ENCODE data around the gene TMEM222. TPM values are rescaled to one million over a fixed set of nuclear protein-coding genes. Genes with fewer than 3 reads are reported as not detected.

The TMEM222 gene
- total and polyA plus RNA-seq, 2 of the 4 experiments (the other 2 are of a cell fraction) = 19.9 to 54.1 TPM

- H3K4me2 ChIP-seq (ENCODE audit: low read depth, low read length) = no peak overlapping the region
- no peak overlapping the region for H3K56ac ChIP-seq (ENCODE audit: extremely low read depth, insufficient read depth, low read length)
- H3K9me1 ChIP-seq (ENCODE audit: insufficient read depth, low read length) = peaks cover 5% of the 10 kb centered on the region; the same call in 1 of the 2 replicates
- no peak overlapping the region for H2BK5ac ChIP-seq (ENCODE audit: low read depth, low read length, poor library complexity, severe bottlenecking)
- no TSS peak for BruUV-seq (replicated peaks)
- H3K4me1 ChIP-seq (ENCODE audit: control insufficient read depth, insufficient read depth, low read length) = peaks cover 5% of the 10 kb centered on the region; the same call in 1 of the 2 replicates
- no peak overlapping the region for H2BK15ac ChIP-seq (ENCODE audit: low read depth, low read length)
- in situ Hi-C loops (cut with MboI; ENCODE audit: low sequenced_read_pairs) (no loop called here), intact Hi-C loops (cut with micrococcal nuclease) (no loop called here), dilution Hi-C loops (cut with HindIII; ENCODE audit: low sequenced_read_pairs, unreplicated experiment) (no loop called here)
- H3K27me3 ChIP-seq (ENCODE audit: control insufficient read depth, insufficient read depth, low read length) = no peaks in the 10 kb centered on the region
- TF ChIP-seq FOS (IDR thresholded peaks at IDR 0.05; ENCODE audit: low read depth, low read length) (no peak), MAFK (IDR thresholded peaks at IDR 0.05; ENCODE audit: low read depth, low read length) (no peak), SMC3 (IDR thresholded peaks at IDR 0.05; ENCODE audit: low read depth, low read length) (no peak)
- H3K9ac ChIP-seq (ENCODE audit: low read depth, low read length) = no peak overlapping the region
- no peak overlapping the region for H2BK20ac ChIP-seq (ENCODE audit: low read depth, low read length)
- ChIA-PET POLR2A (ENCODE audit: unreplicated experiment) (no interaction called here), CTCF (no interaction called here)
- WGBS, 2 experiments (ENCODE audit: extremely low coverage in 2 of 2, insufficient read length in 1 of 2) = 100% methylated on average over 1 of the region's 5 CpGs; no CpG with 5 or more reads in 1 of the 2 experiments
- ATAC-seq (ENCODE audit: low read depth) (no peak), DNase-seq (no peak)
- H3K14ac ChIP-seq (replicated peaks; ENCODE audit: low read depth, low read length) = no peak overlapping the region
- H3K79me1 ChIP-seq (ENCODE audit: low read depth in 1 of 2, low read length in 2 of 2) = peaks cover 26 to 78% of the 10 kb centered on the region in 2 experiments
- no peak overlapping the region for H2AFZ ChIP-seq (replicated peaks; ENCODE audit: low read length, poor library complexity)
- no peak overlapping the region for H2AK9ac ChIP-seq (replicated peaks; ENCODE audit: low read depth, low read length, poor library complexity)
- H3K4ac ChIP-seq (ENCODE audit: low read depth, low read length) = no peak overlapping the region
- no peak overlapping the region for H3K23ac ChIP-seq (ENCODE audit: low read depth, low read length)
- H4K8ac ChIP-seq (ENCODE audit: low read depth in 2 of 2, low read length in 2 of 2) = no peak overlapping the region
- no peak overlapping the region for H2BK120ac ChIP-seq (ENCODE audit: low read depth, low read length)
- no peaks in the 10 kb centered on the region for H3K9me3 ChIP-seq (ENCODE audit: control insufficient read depth, insufficient read depth, low read length)
- peaks cover 39% of the 10 kb centered on the region for H3K36me3 ChIP-seq (ENCODE audit: control insufficient read depth, insufficient read depth, low read length)
- no peak overlapping the region for H4K5ac ChIP-seq (ENCODE audit: low read depth, low read length)
- no peak overlapping the region for H3K27ac ChIP-seq (ENCODE audit: insufficient read depth, low read length)
- H3K4me3 ChIP-seq (ENCODE audit: insufficient read depth, low read depth, low read length) = no peak overlapping the region
- H3K18ac ChIP-seq (ENCODE audit: low read depth, low read length) = no peak overlapping the region
- peaks cover 42% of the 10 kb centered on the region for H4K20me1 ChIP-seq (ENCODE audit: insufficient read depth, low read length)
- no peak overlapping the region for H2AK5ac ChIP-seq (ENCODE audit: low read depth, low read length)
- no peak overlapping the region for H4K91ac ChIP-seq (ENCODE audit: insufficient read depth, low read depth, low read length)
Observed at GRCh38 chr1:27327964-27328363, 6.0 kb downstream of the TMEM222 start.

Data from IMR-90 (cell line).